ENCODE data around the gene SOX6.

Gene SOX6

DNA sequence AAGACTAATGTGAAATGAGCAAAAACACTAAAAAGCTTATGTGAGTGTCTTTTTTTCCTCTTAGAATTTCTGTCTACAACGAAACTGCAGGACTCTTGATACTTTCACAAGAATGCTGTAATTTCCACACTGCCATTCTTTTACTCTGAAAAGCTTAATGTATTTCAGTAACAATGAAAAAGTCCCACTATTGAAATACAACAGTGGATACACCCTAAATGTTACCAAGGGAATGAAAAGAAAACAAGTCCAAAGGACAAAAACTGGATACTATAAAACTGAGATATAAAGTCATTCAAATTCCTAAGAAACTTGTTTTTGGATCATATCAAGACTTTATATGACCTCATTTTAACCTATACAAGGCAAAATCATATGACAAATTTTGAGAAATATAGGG lies 77.4 kb downstream of the SOX6 start:
- no peak for DNase-seq (ENCODE audit: low read depth in 1 of 2, low spot score in 1 of 2)

DNA sequence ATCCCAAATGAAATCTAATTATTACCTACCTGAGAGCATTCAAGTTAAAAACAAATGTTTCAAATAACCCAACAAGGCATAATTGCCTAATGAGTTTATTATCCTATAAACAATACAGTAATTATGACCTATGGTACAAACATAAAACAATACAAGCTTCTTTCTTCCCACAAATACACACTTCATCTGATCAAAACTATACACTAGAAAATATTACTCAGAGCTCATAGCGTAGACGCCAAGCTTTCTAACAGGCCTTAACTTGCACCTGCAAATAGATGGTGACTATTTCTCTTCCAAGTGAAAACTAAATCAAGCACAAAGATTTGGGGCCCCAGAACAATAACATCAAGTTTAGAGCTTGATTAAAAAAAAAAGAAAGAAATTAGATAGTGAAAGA lies 78.1 kb downstream of the SOX6 start:
- DNase-seq (ENCODE audit: low read depth in 1 of 2, low spot score in 1 of 2): no peak

DNA sequence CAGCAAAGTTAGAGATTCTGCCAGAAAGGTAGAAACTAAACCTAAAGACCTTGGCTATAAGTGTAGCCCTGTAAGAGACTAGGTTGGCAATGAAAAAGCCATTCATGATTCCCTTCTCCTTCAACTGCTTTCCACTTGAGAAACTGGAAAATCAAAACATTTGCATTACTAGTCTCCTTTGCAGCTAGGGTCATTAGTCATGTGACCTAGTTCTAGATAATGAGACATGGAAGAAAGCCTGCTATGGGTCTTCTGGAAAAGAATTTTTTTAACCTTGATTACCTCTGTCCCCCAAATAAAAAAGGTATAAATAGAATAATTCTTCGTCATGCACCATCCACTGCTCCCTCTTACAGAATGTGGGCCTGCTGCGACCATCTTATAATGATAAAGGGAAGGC lies 80.1 kb downstream of the SOX6 start:
- no peak for DNase-seq (ENCODE audit: low read depth in 1 of 2, low spot score in 1 of 2)

DNA sequence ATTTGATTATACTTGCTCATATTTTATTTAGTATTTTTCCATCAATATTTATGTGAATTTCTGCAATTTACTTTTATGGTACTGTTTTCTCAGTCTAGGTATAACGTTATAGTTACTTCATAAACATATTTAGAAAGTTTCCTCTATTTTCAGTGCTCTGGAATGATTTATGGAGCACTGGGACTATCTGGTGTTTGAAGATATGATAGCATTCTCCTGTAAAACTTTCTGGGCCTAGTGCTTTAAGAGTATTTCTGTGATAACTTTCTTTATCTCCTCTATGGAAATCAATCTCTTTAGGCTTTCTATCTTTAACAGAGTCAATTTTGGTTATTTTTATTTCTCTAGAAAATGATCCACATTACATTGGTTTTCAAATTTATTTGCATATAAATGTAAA lies 85.1 kb downstream of the SOX6 start:
- no peak for DNase-seq (ENCODE audit: low read depth in 1 of 2, low spot score in 1 of 2)

DNA sequence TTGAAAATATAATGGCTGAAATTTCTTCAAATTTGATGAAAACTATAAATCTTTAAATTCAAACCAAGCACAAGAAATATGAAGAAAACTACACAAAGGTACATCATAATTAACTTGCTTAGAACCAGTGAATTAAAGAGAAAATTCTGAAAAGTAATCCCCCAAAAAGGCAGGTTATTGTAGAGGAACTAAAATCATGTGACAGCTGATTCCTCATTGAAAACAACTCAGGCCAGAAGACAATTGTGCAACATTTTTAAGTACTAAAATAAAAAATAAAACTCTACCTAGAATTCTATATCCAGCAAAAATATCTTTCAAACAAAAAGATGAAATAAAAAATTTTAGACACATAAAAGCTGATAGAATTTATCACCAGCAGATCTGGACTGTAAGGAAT lies 90.3 kb downstream of the SOX6 start:
- DNase-seq (ENCODE audit: low read depth in 1 of 2, low spot score in 1 of 2): no peak

DNA sequence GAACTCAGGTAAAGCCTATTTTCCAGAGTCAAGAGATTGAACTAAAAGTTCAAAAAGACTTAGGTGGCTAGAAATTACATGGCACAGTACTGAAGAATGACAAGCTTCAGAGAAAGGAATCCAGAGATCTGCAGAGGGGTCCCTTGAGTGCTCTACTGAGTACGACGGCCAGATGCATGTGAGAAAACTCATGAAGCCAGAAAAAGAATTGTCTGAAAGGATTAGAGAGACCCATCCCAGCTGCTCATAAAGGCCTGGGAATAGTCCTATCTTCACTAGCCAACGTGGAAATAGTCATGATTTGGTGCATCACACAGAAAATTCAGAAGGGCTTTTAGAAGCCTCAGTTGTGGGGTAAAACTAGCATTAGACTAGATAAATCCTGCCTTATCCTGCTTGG lies 91.3 kb downstream of the SOX6 start:
- DNase-seq (ENCODE audit: low read depth in 1 of 2, low spot score in 1 of 2): no peak

DNA sequence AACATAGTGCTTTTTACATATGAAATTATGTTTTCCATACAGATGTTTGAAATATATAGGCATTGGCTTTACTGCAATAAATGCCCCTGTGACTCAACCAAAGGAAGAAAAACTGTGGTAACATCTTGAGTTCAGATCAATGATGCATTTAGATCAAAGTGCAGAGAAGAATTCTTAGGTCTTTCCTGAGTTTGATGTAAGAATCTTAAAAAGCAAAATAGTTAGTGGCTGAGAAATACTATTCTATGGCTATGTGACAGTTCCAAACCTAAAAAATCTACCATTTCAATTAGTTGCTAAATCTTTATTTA lies 93.7 kb downstream of the SOX6 start:
- DNase-seq (ENCODE audit: low read depth in 1 of 2, low spot score in 1 of 2): no peak

DNA sequence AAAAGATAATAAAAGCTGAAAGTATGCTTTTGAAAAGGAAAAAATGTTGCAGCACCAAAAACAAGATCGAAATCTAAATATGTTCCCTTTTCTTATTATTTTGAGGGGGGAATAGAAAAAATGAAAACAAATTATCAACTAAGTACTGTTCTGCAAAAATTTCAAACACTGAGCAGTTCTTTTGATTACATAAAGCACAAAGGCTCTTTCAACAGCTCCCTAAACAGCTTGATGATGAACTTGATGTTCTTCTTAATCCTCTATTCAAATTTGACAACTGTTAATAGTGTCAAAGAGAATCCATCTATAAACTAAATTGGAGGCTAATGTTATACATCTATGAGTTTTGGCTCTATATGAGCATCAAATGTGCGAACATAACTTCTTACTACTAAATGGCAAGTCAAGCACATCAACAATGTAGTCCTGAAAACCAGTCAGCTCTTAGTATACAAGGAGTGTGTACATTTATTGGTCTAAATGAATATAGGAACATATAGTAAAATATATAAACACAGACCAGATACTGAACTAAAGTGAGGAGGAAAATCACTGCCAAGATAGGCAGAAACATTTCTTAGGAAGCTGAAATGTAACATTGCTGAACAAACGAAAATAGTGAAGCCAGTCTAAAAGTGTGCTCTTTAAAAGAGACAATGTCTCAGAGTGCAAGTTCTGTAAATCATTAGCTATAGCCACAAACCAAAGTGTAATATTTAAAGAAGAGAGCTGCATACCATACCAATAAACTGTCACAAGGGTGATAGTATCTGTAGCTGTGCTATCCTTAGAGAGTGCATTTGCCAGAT lies 94.3 kb downstream of the SOX6 start:
- DNase-seq (ENCODE audit: low read depth in 1 of 2, low spot score in 1 of 2): no peak

DNA sequence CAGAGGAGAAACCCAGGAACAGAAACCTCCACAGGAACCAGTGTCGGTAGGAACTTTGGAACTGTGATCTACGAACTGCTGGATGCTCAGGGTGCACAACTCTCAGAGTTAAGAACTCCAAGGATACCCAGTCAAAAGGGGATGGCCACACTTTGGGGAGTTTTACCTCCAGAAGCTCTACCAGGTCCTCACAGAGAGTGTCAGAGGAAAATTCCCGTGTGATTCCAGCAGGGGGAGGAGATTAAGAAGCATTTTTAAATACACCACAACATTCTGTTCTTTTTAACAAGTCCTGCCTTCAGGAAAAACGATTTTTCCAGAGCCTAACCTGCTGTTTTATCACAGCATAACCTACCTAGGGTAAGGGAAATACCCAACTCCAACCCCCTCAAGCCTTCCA lies 104.0 kb downstream of the SOX6 start:
- DNase-seq (ENCODE audit: low read depth in 1 of 2, low spot score in 1 of 2): no peak

DNA sequence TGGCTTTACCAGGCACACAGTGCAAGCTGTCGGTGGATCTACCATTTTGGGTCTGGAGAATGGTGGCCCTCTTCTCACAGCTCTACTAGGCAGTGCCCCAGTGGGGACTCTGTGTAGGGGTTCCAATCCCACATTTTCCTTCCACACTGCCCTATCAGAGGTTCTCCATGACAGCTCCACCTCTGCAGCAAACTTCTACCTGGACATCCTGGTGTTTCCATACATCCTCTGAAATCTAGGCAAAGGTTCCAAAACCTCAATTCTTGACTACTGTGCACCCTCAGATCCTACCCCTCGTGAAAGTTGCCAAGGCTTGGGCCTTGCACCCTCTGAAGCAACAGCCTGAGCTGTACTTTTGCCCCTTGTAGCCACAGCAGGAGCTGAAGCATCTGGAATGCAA lies 108.1 kb downstream of the SOX6 start:
- DNase-seq (ENCODE audit: low read depth in 1 of 2, low spot score in 1 of 2): no peak

DNA sequence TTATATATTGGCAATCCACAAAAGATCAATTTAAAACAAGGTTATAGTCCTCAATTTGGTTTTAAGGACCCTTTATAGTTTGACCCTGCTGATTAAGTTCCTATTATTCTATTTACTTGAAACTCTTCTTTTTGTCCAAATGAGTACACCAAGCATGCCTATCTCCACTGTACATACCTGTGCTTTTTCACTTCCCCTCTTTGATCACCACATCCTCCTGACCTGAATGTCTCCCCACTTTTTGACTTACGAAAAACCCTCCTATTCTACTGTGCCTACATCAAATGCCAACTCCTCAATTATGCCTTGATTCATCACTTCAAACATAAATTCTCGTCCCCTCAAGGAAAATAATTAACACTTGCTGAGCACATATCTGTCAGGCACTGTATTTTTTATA lies 113.5 kb downstream of the SOX6 start:
- no peak for DNase-seq (ENCODE audit: low read depth in 1 of 2, low spot score in 1 of 2)

DNA sequence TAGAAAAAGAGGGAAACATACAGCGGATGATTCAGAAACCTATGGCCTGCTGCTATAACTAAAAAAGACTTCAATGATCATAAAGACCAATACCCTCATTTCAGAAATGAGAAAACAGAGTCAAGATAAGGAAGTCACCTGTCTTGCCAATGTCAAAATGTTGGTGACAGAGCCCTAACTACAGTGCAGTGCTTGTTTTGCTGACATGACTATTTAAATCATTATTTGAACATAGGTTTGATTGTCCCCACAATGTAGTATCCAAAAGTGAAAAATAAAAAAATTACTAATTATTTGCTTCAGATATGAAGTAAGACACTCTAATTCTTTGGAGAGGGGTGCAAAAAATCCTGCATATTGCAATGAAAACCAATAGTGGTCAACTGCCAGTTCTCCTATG lies 115.7 kb downstream of the SOX6 start:
- DNase-seq (ENCODE audit: low read depth in 1 of 2, low spot score in 1 of 2): no peak

DNA sequence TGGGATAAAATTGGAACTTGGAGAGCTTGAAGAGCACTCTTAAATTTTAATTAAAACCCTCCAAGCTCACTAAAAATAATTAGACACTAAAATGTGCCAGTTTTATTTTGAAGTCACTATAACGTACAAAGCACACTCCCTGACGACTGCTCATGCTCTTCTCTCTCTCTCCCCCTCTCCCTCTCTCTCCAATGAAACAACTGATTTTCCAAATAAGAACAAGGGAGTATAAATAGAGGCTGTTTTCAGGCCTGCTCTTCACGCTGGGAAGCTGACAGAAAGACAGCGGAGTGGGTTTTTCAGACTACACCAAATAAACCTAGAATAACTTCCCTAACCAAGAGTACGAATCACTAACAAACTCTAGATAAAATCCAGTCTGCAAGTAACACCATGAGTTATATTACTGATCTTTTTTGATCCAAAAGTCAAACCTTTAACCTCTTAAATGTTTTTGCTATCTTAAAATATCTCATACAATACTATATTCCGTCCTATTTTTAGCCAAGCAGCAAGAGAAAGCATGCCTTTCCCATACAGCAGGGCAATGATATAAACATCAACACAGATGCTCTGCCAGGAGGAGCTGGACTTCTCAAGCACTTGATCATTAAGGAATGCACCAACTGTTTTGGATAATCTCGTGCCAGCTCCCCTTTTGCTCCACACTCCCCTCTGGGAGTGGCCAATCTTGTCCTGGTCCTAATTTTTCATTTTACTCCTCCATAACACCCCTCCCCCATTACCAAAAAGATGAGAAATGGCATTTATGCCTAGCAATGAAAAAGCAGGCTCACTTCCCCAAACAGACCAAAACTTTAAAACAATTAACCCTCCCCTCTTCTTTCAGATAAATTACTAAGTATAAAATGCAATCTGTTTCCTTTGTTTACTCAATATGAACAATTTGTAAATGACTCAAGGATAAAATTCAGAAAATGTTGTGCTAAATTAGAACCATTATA lies 116.9 kb downstream of the SOX6 start:
- DNase-seq (ENCODE audit: low read depth in 1 of 2, low spot score in 1 of 2): no peak

DNA sequence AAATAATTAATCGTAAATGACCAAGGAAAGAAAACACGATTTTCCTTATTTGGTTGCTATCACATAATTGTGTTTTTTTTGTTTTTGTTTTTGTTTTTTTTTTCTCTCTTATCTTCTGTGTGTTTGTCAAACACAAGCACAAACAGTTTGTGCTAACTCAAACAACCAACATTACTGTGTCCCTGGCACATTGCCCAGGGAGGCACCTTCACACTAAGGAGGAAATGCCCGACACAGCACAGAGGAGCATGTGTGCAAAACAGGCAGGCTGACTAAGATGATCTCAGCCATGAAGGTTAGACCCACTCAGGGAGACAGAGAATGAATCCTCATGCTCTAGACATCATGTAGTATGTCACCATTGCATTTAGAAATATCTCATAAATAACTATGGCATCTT lies 130.1 kb downstream of the SOX6 start:
- no peak for DNase-seq (ENCODE audit: low read depth in 1 of 2, low spot score in 1 of 2)

DNA sequence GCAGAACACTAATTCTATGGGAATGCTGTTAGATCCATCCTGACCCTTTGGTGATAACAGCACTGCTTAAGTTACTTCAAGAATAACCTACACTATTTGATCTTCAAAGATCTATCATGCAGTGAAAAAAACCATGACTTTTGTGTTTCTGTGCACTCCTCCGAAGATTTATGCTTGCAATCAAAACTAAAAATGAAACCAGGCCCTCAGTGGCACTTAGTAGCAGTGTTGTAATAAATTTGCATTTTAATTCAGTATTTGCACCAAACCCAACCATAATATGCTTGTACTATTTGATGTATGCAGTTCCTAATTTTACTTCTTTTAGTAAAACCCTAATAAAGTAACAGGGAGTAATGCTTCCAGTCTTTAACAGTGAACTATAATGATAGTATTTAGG lies 130.7 kb downstream of the SOX6 start:
- DNase-seq (ENCODE audit: low read depth in 1 of 2, low spot score in 1 of 2): no peak

DNA sequence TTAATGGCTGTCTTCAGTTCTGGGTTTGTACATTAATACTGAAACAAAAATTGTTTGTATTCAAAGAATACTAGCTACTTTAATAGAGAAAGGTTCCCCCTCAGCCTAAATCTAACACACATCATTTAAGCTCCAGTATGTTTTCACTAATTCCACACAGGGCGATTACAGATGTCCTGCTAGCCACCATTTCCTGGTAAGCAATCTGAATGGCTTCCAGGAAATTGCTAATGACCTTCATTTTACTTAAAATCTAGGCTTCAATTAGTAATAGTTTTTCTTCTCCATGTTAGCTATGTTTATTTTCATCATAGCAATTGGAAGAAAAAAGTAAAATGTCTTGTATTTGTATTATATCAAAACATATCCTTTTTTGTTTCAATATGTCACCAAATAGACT lies 132.8 kb downstream of the SOX6 start:
- no peak for DNase-seq (ENCODE audit: low read depth in 1 of 2, low spot score in 1 of 2)

DNA sequence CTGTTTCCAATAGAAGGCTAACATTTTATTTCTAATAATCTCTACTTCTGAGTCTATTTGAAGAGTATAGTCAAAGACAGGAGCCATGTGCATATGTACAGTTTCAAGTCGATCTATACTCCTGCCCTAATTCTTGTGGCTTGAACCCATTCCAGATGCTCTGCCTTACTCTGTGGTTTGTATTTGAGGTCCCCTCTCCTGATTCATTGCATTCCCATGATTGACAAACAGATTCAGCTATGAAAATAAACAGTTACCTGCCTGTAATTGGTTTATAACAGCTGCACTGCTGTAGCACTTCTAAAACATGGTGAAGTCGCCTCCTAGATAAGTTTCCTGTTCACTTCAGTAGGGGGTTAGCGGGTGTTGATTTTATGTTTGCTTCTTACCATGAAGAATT lies 138.7 kb downstream of the SOX6 start:
- DNase-seq (ENCODE audit: low read depth in 1 of 2, low spot score in 1 of 2): no peak

DNA sequence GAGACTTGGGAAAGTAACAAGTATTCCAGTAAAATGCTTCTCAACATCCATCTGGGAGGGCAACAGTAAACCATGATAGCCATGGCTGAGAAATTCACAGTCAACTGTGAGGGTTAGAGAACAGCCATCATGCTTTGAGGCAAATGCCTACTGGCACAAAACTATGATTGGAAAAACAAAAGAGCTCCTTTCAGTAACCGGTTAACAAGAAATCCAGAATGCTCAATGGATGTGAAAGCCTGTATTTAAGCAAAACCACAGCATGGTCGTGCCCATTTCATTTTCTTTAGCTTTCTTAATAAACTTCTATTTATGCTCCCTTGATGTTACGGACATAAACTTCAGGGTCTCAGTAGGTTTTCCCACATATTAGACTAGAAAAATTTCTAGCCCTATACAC lies 139.5 kb downstream of the SOX6 start:
- no peak for DNase-seq (ENCODE audit: low read depth in 1 of 2, low spot score in 1 of 2)

DNA sequence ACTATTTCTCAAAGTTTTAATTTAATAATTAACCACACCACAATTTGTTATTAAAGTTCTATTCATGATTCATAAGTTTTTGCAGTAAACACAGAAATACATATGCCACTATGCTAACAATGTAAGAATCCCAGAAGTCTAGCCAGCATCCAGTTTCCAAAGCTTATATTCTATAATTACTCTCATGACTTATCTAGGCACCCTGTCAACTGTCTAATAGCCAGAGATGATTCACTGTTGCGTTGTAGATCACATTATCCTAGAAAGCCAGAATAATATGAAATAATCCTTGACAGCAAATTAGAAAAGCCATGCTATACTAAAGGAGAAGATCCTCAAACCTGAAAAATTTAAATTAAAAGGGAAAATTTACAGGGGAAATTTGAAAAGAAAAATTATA lies 141.0 kb downstream of the SOX6 start:
- DNase-seq (ENCODE audit: low read depth in 1 of 2, low spot score in 1 of 2): no peak

DNA sequence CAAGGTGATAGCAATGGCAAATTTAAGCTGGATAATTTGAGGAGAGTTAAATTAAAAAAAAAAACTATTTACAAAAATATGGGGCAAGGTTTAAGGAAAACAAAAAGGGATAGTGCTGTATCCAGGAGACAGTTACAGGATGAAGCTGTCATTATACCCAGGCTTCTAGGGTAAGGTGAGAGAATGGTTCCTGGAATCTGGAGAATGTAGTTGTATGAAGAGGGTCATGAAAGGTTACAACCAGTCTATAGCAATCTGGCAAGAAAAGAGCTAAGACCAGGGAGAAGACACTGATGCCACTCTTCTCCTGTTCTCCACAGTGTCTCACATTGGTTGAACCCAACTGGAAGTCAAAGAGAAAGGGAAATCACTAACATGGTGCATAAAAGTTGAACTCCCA lies 144.9 kb downstream of the SOX6 start:
- no peak for DNase-seq (ENCODE audit: low read depth in 1 of 2, low spot score in 1 of 2)

DNA sequence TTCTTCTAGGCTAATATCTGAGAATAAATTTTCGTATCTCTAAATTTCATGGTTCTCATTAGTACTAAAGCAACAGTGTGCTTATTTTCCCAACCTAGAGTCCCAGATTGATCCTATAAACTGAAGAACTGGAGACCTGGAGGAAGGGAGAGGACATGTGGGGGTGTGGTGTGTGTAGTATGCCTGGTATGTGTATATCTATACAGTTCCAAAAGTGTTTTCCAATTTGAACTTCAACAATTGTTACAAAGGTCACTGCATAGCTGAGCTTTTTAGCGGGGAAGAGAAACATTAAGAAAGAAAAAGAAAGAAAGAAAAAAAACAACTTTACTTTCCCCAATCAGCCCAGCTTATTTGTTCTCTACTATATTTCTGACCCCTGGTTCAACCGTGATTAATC lies 152.1 kb downstream of the SOX6 start:
- DNase-seq (ENCODE audit: low read depth in 1 of 2, low spot score in 1 of 2): no peak

DNA sequence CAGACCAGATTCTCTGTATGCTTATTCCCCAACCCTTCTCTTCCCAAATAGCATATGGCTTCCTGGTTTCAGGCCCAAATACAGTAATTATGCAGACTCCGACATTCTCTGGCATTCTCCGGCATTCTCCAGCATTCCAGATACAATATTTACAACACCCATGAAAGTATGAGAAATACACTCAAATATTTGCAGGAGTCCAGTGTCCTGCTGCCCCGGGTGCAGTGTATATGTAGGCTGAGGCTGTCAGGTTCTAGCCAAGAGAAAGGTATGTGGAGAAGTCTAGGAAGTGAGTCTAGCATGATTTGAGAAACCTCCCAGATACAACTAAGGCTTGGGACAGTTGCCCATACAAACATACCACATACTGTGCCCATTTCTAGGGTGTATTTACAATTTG lies 160.7 kb downstream of the SOX6 start:
- DNase-seq (ENCODE audit: low read depth in 1 of 2, low spot score in 1 of 2): no peak

DNA sequence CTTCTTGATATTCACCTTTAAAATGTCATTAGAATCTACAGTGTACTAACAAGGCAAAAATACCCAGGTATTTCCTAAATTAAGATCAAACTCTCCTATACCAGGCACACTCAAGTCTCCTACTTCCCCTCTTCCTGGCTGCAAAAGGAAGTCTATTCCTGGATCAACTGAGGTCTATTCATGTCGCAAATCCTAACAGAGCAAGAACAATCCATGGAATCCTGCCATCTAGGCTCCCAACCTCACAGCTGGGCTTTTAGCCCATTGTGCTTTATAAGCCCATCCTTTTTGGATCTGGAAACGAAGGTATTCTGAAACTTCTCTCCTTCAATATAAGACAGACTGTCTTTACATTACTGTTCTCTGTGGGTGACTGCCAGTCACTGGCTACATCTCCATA lies 161.8 kb downstream of the SOX6 start:
- DNase-seq (ENCODE audit: low read depth in 1 of 2, low spot score in 1 of 2): no peak
